Fibroblast of lung (primary cell): ENCODE measurements around the gene INTS12. TPM values are rescaled to one million over a fixed set of nuclear protein-coding genes. Genes with fewer than 3 reads are reported as not detected.

ENCODE experiments used
- DNase-seq, 2 donors: peaks; one replicate each; pipeline versions ENCODE4 v3.0.0 to v3.0.0-alpha.2; 2010; ENCODE audit warnings: low read depth in 2 of 2
- H2AFZ ChIP-seq: 2 replicates; pipeline ENCODE4 v1.5.1; 2012; ENCODE audit warnings: low read length, control low read depth, inconsistent platforms
- H3K27ac ChIP-seq: 2 replicates; pipeline ENCODE4 v1.5.1; 2011; ENCODE audit warnings: low read length, control low read depth; ENCODE audit not compliant: insufficient read depth
- H3K27me3 ChIP-seq: 2 replicates; pipeline ENCODE4 v1.5.1; 2011; ENCODE audit warnings: mild to moderate bottlenecking, low read length; ENCODE audit not compliant: control insufficient read depth, insufficient read depth
- H3K36me3 ChIP-seq: 2 replicates; pipeline ENCODE4 v1.5.1; 2011; ENCODE audit warnings: low read length; ENCODE audit not compliant: control insufficient read depth, insufficient read depth
- H3K4me1 ChIP-seq: 2 replicates; pipeline ENCODE4 v1.5.1; 2011; ENCODE audit warnings: low read length; ENCODE audit not compliant: control insufficient read depth, insufficient read depth; ENCODE audit errors: extremely low read depth
- H3K4me2 ChIP-seq: 2 replicates; pipeline ENCODE4 v1.5.1; 2011; ENCODE audit warnings: low read length, control low read depth; ENCODE audit not compliant: insufficient read depth; ENCODE audit errors: extremely low read depth
- H3K4me3 ChIP-seq, 4 experiments: fragments of 200-600 bp in 1 of 4; sonication (generic) in 1 of 4; replicated peaks in 1 of 4; 2 replicates each; pipeline ENCODE4 v1.5.1; 2011 to 2016; ENCODE audit warnings: low read length in 4 of 4, low read depth in 3 of 4, mild to moderate bottlenecking in 3 of 4, control low read depth in 2 of 4, inconsistent platforms in 1 of 4, mixed read lengths in 1 of 4; ENCODE audit not compliant: insufficient read depth in 1 of 4; ENCODE audit errors: control extremely low read depth in 1 of 4
- H3K79me2 ChIP-seq: 2 replicates; pipeline ENCODE4 v1.5.1; 2012; ENCODE audit warnings: mild to moderate bottlenecking, low read length, inconsistent platforms; ENCODE audit not compliant: control insufficient read depth, insufficient read depth
- H3K9ac ChIP-seq: 2 replicates; pipeline ENCODE4 v1.5.1; 2011; ENCODE audit warnings: mild to moderate bottlenecking, low read length, control low read depth; ENCODE audit not compliant: insufficient read depth
- H3K9me3 ChIP-seq: 2 replicates; pipeline ENCODE4 v1.5.1; 2012; ENCODE audit warnings: low read depth, low read length; ENCODE audit not compliant: control insufficient read depth, insufficient read depth
- H4K20me1 ChIP-seq: 2 replicates; pipeline ENCODE4 v1.5.1; 2011; ENCODE audit warnings: low read length; ENCODE audit not compliant: control insufficient read depth, insufficient read depth; ENCODE audit errors: extremely low read depth
- CTCF ChIP-seq, 2 donors: IDR thresholded peaks in 1 of 2; conservative IDR thresholded peaks in 1 of 2; 1 replicate in 1 of 2; 2 replicates in 1 of 2; pipeline ENCODE4 v1.5.1; 2011 to 2012; ENCODE audit warnings: low read length in 2 of 2, control low read depth in 1 of 2, inconsistent platforms in 1 of 2, low read depth in 1 of 2, mild to moderate bottlenecking in 1 of 2
- EZH2 ChIP-seq: IDR thresholded peaks from 2 replicates; pipeline ENCODE4 v1.5.1; 2012; ENCODE audit warnings: low read length, control low read depth, mild to moderate bottlenecking; ENCODE audit errors: missing control alignments
- polyA plus RNA-seq, 2 donors: library from polyadenylated mRNA; depleted of rRNA in 1 of 2; stranded (reverse) in 1 of 2; unstranded in 1 of 2; fragments of >200 nt; gene quantifications; 2 replicates each; pipeline ENCODE4 v1.2.1, GENCODE V29; 2011 to 2012; ENCODE audit warnings: missing spikeins in 1 of 2
- total RNA-seq: library from RNA; depleted of rRNA; stranded (reverse); fragments of >200 nt; gene quantifications from 2 replicates; pipeline ENCODE4 v1.2.1, GENCODE V29; 2014

The INTS12 gene
- total and polyA plus RNA-seq, 2 donors (not counting 1 experiment from before 2014, with no cell fraction given) = 24.9 to 37.7 TPM

GRCh38 chr4:105714932-105715331 is 6.4 kb upstream of the INTS12 start:
- Histone ChIP-seq H2AFZ (peak overlapping the region; percentile 40), H3K79me2 (peaks cover 12% of the 10 kb centered on the region), H3K4me2 (no peak overlapping the region)

GRCh38 chr4:105714071-105714521 is 5.6 kb upstream of the INTS12 start:
- Histone ChIP-seq H4K20me1 (no peaks in the 10 kb centered on the region), H3K4me2 (peak overlapping the region; percentile 75), H3K9ac (no peak overlapping the region), H2AFZ (no peak overlapping the region), H3K79me2 (peaks cover 19% of the 10 kb centered on the region), H3K9me3 (no peaks in the 10 kb centered on the region), H3K4me1 (peaks cover 7% of the 10 kb centered on the region), H3K36me3 (no peaks in the 10 kb centered on the region), H3K27ac (no peak overlapping the region), H3K4me3 (peak overlapping the region in 1 of 4 experiments; percentile 40), H3K27me3 (no peaks in the 10 kb centered on the region)
- DNase-seq = peak; percentile 25 to 41
- TF ChIP-seq EZH2 (no peak), CTCF (conservative IDR thresholded peaks at IDR 0.05 in 1 of 2, IDR thresholded peaks at IDR 0.05 in 1 of 2; ENCODE audit: low read depth in 1 of 2, low read length in 2 of 2) (no peak)

More at GRCh38 chr4:105714932-105715331, 6.4 kb upstream of the INTS12 start:
- TF ChIP-seq EZH2 = no peak
- no peak for TF ChIP-seq CTCF (conservative IDR thresholded peaks at IDR 0.05 in 1 of 2, IDR thresholded peaks at IDR 0.05 in 1 of 2; ENCODE audit: low read depth in 1 of 2, low read length in 2 of 2)
- peak in 1 of 2 donors; percentile 16 for DNase-seq
- Histone ChIP-seq H3K4me3 (no peak overlapping the region), H3K9me3 (no peaks in the 10 kb centered on the region), H3K4me1 (peaks cover 7% of the 10 kb centered on the region), H4K20me1 (no peaks in the 10 kb centered on the region), H3K27me3 (no peaks in the 10 kb centered on the region), H3K36me3 (no peaks in the 10 kb centered on the region), H3K27ac (no peak overlapping the region), H3K9ac (no peak overlapping the region)

- no peak for TF ChIP-seq EZH2
- no peak for TF ChIP-seq CTCF (conservative IDR thresholded peaks at IDR 0.05 in 1 of 2, IDR thresholded peaks at IDR 0.05 in 1 of 2; ENCODE audit: low read depth in 1 of 2, low read length in 2 of 2)
- no peaks in the 10 kb centered on the region for H3K27me3 ChIP-seq
- peak overlapping the region; percentile 34 for H2AFZ ChIP-seq
- no peaks in the 10 kb centered on the region for H3K9me3 ChIP-seq
- H3K9ac ChIP-seq = no peak overlapping the region
- H3K27ac ChIP-seq = no peak overlapping the region
- no peaks in the 10 kb centered on the region for H4K20me1 ChIP-seq
- H3K36me3 ChIP-seq = no peaks in the 10 kb centered on the region
- H3K4me1 ChIP-seq = peaks cover 7% of the 10 kb centered on the region
- peak overlapping the region; percentile 41 for H3K4me2 ChIP-seq
- DNase-seq = peak in 1 of 2 donors; percentile 11
- peaks cover 28% of the 10 kb centered on the region for H3K79me2 ChIP-seq
- H3K4me3 ChIP-seq = no peak overlapping the region
These were observed 4.3 kb upstream of the INTS12 start for GRCh38 chr4:105712766-105713165.
